H1 (cell line): ENCODE data around the gene RANBP3L. TPM values are rescaled to one million over a fixed set of nuclear protein-coding genes. Genes with fewer than 3 reads are reported as not detected.

Experiments
- CTCF ChIA-PET: fragments of 300-600 bp; sonication (Branson Sonifier 250); formaldehyde crosslinking; loops from one replicate; lab custom pipeline; 2021; ENCODE audit not compliant: partially characterized antibody; lab: Charles Lee
- POLR2A ChIA-PET: fragments of 300-600 bp; sonication (Branson Sonifier 250); formaldehyde crosslinking; loops from one replicate; lab custom pipeline; 2021; ENCODE audit warnings: inconsistent platforms; ENCODE audit not compliant: partially characterized antibody; lab: Charles Lee
- DNase-seq, 2 experiments: peaks; one replicate each; pipeline versions ENCODE4 v3.0.0 to v3.0.0-alpha.2; 2010 to 2022; ENCODE audit warnings: low spot score in 2 of 2, low read depth in 1 of 2, mixed read lengths in 1 of 2
- FAIRE-seq: peaks from 2 replicates; lab custom pipeline; 2011; peaks lifted over from hg19 to GRCh38; lab: Jason Lieb, UNC
- H2AFZ ChIP-seq: 2 replicates; pipeline ENCODE4 v1.8.1; 2012; ENCODE audit warnings: low read length, inconsistent platforms
- H2AK5ac ChIP-seq: 2 replicates; pipeline ENCODE4 v1.6.1; 2013; ENCODE audit warnings: low read depth, low read length
- H2BK120ac ChIP-seq: replicated peaks from 2 replicates; pipeline ENCODE3; 2013; ENCODE audit warnings: low read depth, low read length, inconsistent platforms
- H2BK12ac ChIP-seq: 2 replicates; pipeline ENCODE4 v1.6.1; 2013; ENCODE audit warnings: low read depth, low read length
- H2BK15ac ChIP-seq: 2 replicates; pipeline ENCODE4 v1.6.1; 2013; ENCODE audit warnings: low read length
- H2BK20ac ChIP-seq: 2 replicates; pipeline ENCODE4 v1.6.1; 2013; ENCODE audit warnings: low read length
- H2BK5ac ChIP-seq: 2 replicates; pipeline ENCODE4 v1.6.1; 2013; ENCODE audit warnings: low read depth, low read length
- H3K14ac ChIP-seq: 2 replicates; pipeline ENCODE4 v1.6.1; 2013; ENCODE audit warnings: inconsistent platforms; ENCODE audit not compliant: insufficient read length
- H3K18ac ChIP-seq: 2 replicates; pipeline ENCODE4 v1.6.1; 2013; ENCODE audit warnings: low read length; ENCODE audit errors: extremely low read depth
- H3K23ac ChIP-seq: 2 replicates; pipeline ENCODE4 v1.6.1; 2013; ENCODE audit warnings: inconsistent platforms; ENCODE audit not compliant: insufficient read length
- H3K23me2 ChIP-seq: 2 replicates; pipeline ENCODE4 v1.6.1; 2013; ENCODE audit warnings: low read depth, low read length
- H3K27ac ChIP-seq: 2 replicates; pipeline ENCODE4 v1.6.1; 2011; ENCODE audit warnings: low read depth, low read length, inconsistent platforms
- H3K27me3 ChIP-seq, 4 experiments: replicated peaks in 1 of 4; 1 replicate in 1 of 4; 2 replicates in 3 of 4; pipeline versions ENCODE4 v1.6.1 to v1.8.1; 2011 to 2013; ENCODE audit warnings: low read length in 3 of 4, mild to moderate bottlenecking in 3 of 4, inconsistent platforms in 2 of 4, mixed read lengths in 2 of 4, moderate library complexity in 1 of 4; ENCODE audit not compliant: control insufficient read depth in 3 of 4, insufficient read depth in 3 of 4; ENCODE audit errors: extremely low read depth in 1 of 4
- H3K36me3 ChIP-seq, 4 experiments: 2 replicates each; pipeline versions ENCODE4 v1.6.1 to v1.8.1; 2011 to 2013; ENCODE audit warnings: mild to moderate bottlenecking in 4 of 4, low read length in 3 of 4, moderate library complexity in 2 of 4, control low read depth in 1 of 4, inconsistent platforms in 1 of 4; ENCODE audit not compliant: insufficient read depth in 4 of 4, control insufficient read depth in 2 of 4
- H3K4ac ChIP-seq: replicated peaks from 2 replicates; pipeline ENCODE3; 2013; ENCODE audit warnings: low read length, low read depth, mixed read lengths, inconsistent platforms; ENCODE audit not compliant: insufficient read length
- H3K4me1 ChIP-seq, 4 experiments: replicated peaks in 1 of 4; 1 replicate in 1 of 4; 2 replicates in 3 of 4; pipeline versions ENCODE4 v1.6.1 to v1.8.1; 2011 to 2013; ENCODE audit warnings: low read length in 3 of 4, inconsistent platforms in 2 of 4, mixed read lengths in 1 of 4; ENCODE audit not compliant: insufficient read depth in 4 of 4, control insufficient read depth in 3 of 4
- H3K4me2 ChIP-seq, 2 experiments: 2 replicates each; pipeline versions ENCODE4 v1.6.1 to v1.8.1; 2011 to 2013; ENCODE audit warnings: low read depth in 2 of 2, low read length in 2 of 2, control low read depth in 1 of 2, inconsistent platforms in 1 of 2, mild to moderate bottlenecking in 1 of 2; ENCODE audit not compliant: insufficient read depth in 1 of 2
- H3K4me3 ChIP-seq, 4 experiments: fragments of 200-600, 300-600 bp in 1 of 4; sonication (generic), shearing (Covaris generic), sonication (Bioruptor Twin) in 1 of 4; 2 replicates each; pipeline versions ENCODE4 v1.5.1 to v1.8.1; 2011 to 2016; ENCODE audit warnings: low read length in 4 of 4, low read depth in 3 of 4, control low read depth in 2 of 4, inconsistent platforms in 2 of 4, mild to moderate bottlenecking in 2 of 4, mixed read lengths in 1 of 4, moderate library complexity in 1 of 4; ENCODE audit not compliant: insufficient read depth in 2 of 4; ENCODE audit errors: extremely low read depth in 1 of 4
- H3K56ac ChIP-seq: replicated peaks from 2 replicates; pipeline ENCODE3; 2013; ENCODE audit warnings: low read depth, mild to moderate bottlenecking, mixed read lengths, low read length, inconsistent platforms; ENCODE audit not compliant: insufficient read length
- H3K79me1 ChIP-seq: 2 replicates; pipeline ENCODE4 v1.6.1; 2013; ENCODE audit warnings: low read depth, low read length, control low read depth
- H3K79me2 ChIP-seq, 2 experiments: 2 replicates each; pipeline versions ENCODE4 v1.6.1 to v1.8.1; 2012 to 2013; ENCODE audit warnings: low read length in 2 of 2, mild to moderate bottlenecking in 2 of 2, inconsistent platforms in 1 of 2; ENCODE audit not compliant: insufficient read depth in 2 of 2, control insufficient read depth in 1 of 2
- H3K9ac ChIP-seq, 4 experiments: replicated peaks in 1 of 4; 1 replicate in 1 of 4; 2 replicates in 3 of 4; pipeline versions ENCODE4 v1.6.1 to v1.8.1; 2011 to 2013; ENCODE audit warnings: low read depth in 3 of 4, low read length in 3 of 4, control low read depth in 2 of 4, mild to moderate bottlenecking in 2 of 4, moderate library complexity in 2 of 4, inconsistent platforms in 1 of 4; ENCODE audit errors: extremely low read depth in 1 of 4
- H3K9me3 ChIP-seq, 2 experiments: 2 replicates each; pipeline versions ENCODE4 v1.6.1 to v1.8.1; 2012 to 2013; ENCODE audit warnings: mild to moderate bottlenecking in 2 of 2, moderate library complexity in 2 of 2, control low read depth in 1 of 2, inconsistent platforms in 1 of 2, low read depth in 1 of 2, low read length in 1 of 2, mixed read lengths in 1 of 2; ENCODE audit not compliant: insufficient read depth in 2 of 2
- H4K20me1 ChIP-seq, 2 experiments: replicated peaks in 1 of 2; 2 replicates each; pipeline versions ENCODE3 to v1.8.1; 2011 to 2013; ENCODE audit warnings: inconsistent platforms in 2 of 2, low read length in 2 of 2, mild to moderate bottlenecking in 1 of 2; ENCODE audit not compliant: insufficient read depth in 2 of 2, control insufficient read depth in 1 of 2
- H4K5ac ChIP-seq: 2 replicates; pipeline ENCODE4 v1.6.1; 2013; ENCODE audit warnings: low read length, low read depth, mixed read lengths, inconsistent platforms; ENCODE audit not compliant: insufficient read length
- H4K8ac ChIP-seq: 2 replicates; pipeline ENCODE4 v1.8.0; 2013; ENCODE audit warnings: mild to moderate bottlenecking, moderate library complexity, low read length, inconsistent platforms; ENCODE audit not compliant: insufficient read depth; ENCODE audit errors: extremely low read depth
- H4K91ac ChIP-seq: replicated peaks from 2 replicates; pipeline ENCODE3; 2013; ENCODE audit warnings: low read length, mixed read lengths, inconsistent platforms; ENCODE audit not compliant: insufficient read length
- KDM4A ChIP-seq: IDR thresholded peaks from one replicate; pipeline ENCODE4 v1.7.1; 2012; ENCODE audit warnings: low read depth, mild to moderate bottlenecking, moderate library complexity, low read length, inconsistent platforms; ENCODE audit not compliant: severe bottlenecking
- TAF1 ChIP-seq: IDR thresholded peaks from 2 replicates; pipeline ENCODE4 v1.6.1; 2011; ENCODE audit warnings: mild to moderate bottlenecking, low read depth, low read length
- TEAD4 ChIP-seq: IDR thresholded peaks from 2 replicates; pipeline ENCODE4 v1.6.1; 2012; ENCODE audit warnings: low read depth, low read length, inconsistent platforms, mixed read lengths
- ZNF274 ChIP-seq: IDR thresholded peaks from 2 replicates; pipeline ENCODE4 v1.7.0; 2012; ENCODE audit warnings: low read length, borderline replicate concordance; ENCODE audit errors: extremely low read depth
- WGBS, 2 experiments: shearing (Covaris generic) in 1 of 2; methylation state at CpG; one replicate each; pipeline versions ENCODE4 v1.1.6 to v1.1.7; 2013 to 2015; ENCODE audit warnings: low lambda C conversion rate in 2 of 2, mixed read lengths in 2 of 2, inconsistent platforms in 1 of 2, low coverage in 1 of 2, missing lambda C conversion rate in 1 of 2; ENCODE audit not compliant: insufficient replicate concordance in 2 of 2, insufficient coverage in 1 of 2, insufficient read length in 1 of 2; ENCODE audit errors: extremely low coverage in 1 of 2, missing lambda C conversion rate in 1 of 2; 5-methylcytosine and 5-hydroxymethylcytosine counted together
- polyA plus RNA-seq, 7 experiments: library from polyadenylated mRNA; depleted of rRNA in 3 of 7; stranded (reverse) in 5 of 7; unstranded in 2 of 7; fragments of >200 nt in 5 of 7; fragments of 200-250 nt in 2 of 7; gene quantifications; 1 replicate in 5 of 7; 2 replicates in 1 of 7; 4 replicates in 1 of 7; pipeline versions ENCODE4 v1.2.1 to v1.2.3, GENCODE V29; 2011 to 2013; ENCODE audit warnings: missing spikeins in 2 of 7, mixed read lengths in 2 of 7
- total RNA-seq: library from RNA; stranded (reverse); fragmentation: NEBNext Ultra II Directional; extraction: Animal tissue kit (Norgen Biotek cat#: 25700); gene quantifications from 2 replicates; pipeline ENCODE4 v1.2.1, GENCODE V29; 2021
- TF ChIP-seq, protein P1 (sequence below): IDR thresholded peaks from 2 replicates; pipeline ENCODE4 v1.6.1; 2012; ENCODE audit warnings: inconsistent platforms

Gene RANBP3L
- total and polyA plus RNA-seq, 2 of the 8 experiments (the other 6 are each of a cell fraction or from before 2014, with no cell fraction given): not detected

DNA sequence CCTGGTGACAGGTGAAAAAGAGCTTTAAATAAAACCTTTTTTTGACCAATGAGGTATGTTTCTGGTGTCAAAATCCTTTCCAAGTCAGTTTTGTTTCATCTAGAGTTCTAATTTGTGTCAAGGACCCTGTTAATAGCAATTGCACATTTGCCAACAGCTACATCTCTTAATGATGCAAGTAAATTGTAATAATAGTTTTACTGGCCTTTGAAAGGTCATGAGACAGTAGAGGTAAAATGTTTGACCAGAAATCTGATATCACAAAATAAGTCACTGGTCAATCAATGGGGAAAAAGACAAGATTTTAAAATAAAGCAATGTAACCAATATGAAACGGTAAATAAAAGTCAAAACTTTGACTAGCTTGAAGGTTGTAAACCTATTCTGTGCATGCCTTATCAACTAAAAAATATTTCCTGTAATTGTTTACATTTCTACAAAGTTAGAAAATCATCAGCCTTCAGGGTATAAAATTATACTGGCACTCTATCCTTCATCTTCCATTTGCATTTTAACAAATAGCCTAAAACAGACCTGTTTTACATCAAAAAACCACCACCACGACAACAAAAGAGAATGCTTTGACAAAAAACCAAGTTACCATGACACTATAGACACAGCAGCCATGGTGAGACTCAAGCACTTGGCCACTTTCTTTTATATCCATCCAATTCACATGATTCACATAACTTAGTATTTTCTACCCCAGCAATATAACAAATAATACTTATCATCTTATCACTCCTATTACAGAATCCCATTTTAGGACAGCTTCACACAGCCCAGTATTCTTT lies 63.0 kb downstream of the RANBP3L start:
- Histone ChIP-seq H3K56ac (no peak overlapping the region), H2BK120ac (no peak overlapping the region), H2BK15ac (no peak overlapping the region), H3K4me2 (no peak overlapping the region), H3K9me3 (no peaks in the 10 kb centered on the region), H4K20me1 (no peaks in the 10 kb centered on the region), H3K36me3 (no peaks in the 10 kb centered on the region), H3K23ac (no peak overlapping the region), H4K91ac (no peak overlapping the region), H3K27me3 (peaks cover 1 to 12% (median 6%) of the 10 kb centered on the region in 4 experiments), H3K79me1 (no peaks in the 10 kb centered on the region), H3K14ac (no peak overlapping the region), H2BK5ac (no peak overlapping the region), H4K8ac (no peak overlapping the region), H3K4me1 (peaks cover 3 to 4% (median 3%) of the 10 kb centered on the region in 4 experiments; a peak in 5 of 7 replicates), H2AFZ (no peak overlapping the region), H2BK20ac (no peak overlapping the region), H2BK12ac (no peak overlapping the region), H2AK5ac (no peak overlapping the region), H3K4ac (no peak overlapping the region), H3K18ac (no peak overlapping the region), H3K4me3 (no peak overlapping the region), H4K5ac (no peak overlapping the region), H3K79me2 (peaks cover 0 to 2% of the 10 kb centered on the region in 2 experiments; a peak in 1 of 4 replicates), H3K23me2 (peaks cover 2% of the 10 kb centered on the region; the same call in 1 of the 2 replicates), H3K27ac (no peak overlapping the region), H3K9ac (no peak overlapping the region)
- ChIA-PET CTCF (interaction anchor here (0.9 to 1.2 kb wide), 2 partner anchors 17 to 380 kb away, joined by 3 read pairs; no protein-coding TSS in a partner anchor), POLR2A (no interaction called here)
- FAIRE-seq: peak; percentile 36
- TF ChIP-seq ZNF274: no peak
- no peak for TF ChIP-seq TEAD4
- TF ChIP-seq, protein P1, sequence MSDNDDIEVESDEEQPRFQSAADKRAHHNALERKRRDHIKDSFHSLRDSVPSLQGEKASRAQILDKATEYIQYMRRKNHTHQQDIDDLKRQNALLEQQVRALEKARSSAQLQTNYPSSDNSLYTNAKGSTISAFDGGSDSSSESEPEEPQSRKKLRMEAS: no peak
- TF ChIP-seq TAF1: no peak
- no peak for TF ChIP-seq KDM4A
- WGBS, 2 experiments: 56% methylated on average over 2 of the region's 2 CpGs; no CpG with 5 or more reads in 1 of the 2 experiments
- no peak for DNase-seq
